Neutrophil (primary cell): Measurements from ENCODE around the gene PABPC1L.

ENCODE experiments used
- H3K27ac ChIP-seq: fragments of 200-600 bp; sonication (generic); 2 replicates; pipeline ENCODE4 v1.5.1; 2016; ENCODE audit warnings: mild to moderate bottlenecking, moderate library complexity
- H3K27me3 ChIP-seq: fragments of 200-600 bp; sonication (generic); 2 replicates; pipeline ENCODE4 v1.6.0; 2016; ENCODE audit warnings: mild to moderate bottlenecking
- H3K36me3 ChIP-seq: fragments of 200-600 bp; sonication (generic); 2 replicates; pipeline ENCODE4 v1.5.1; 2017
- H3K4me1 ChIP-seq, 2 experiments: fragments of 200-600 bp in 1 of 2; sonication (generic) in 1 of 2; 1 replicate in 1 of 2; 2 replicates in 1 of 2; pipeline versions ENCODE4 v1.5.1 to v1.6.1; 2013 to 2016; ENCODE audit warnings: low read depth in 1 of 2, low read length in 1 of 2, mild to moderate bottlenecking in 1 of 2, moderate library complexity in 1 of 2; ENCODE audit not compliant: control insufficient read depth in 1 of 2, insufficient read depth in 1 of 2
- H3K4me3 ChIP-seq, 2 experiments: fragments of 200-600 bp in 1 of 2; sonication (generic) in 1 of 2; 1 replicate in 1 of 2; 2 replicates in 1 of 2; pipeline ENCODE4 v1.5.1; 2013 to 2016; ENCODE audit warnings: low read depth in 1 of 2, low read length in 1 of 2, mild to moderate bottlenecking in 1 of 2, moderate library complexity in 1 of 2
- H3K9me3 ChIP-seq: fragments of 200-600 bp; sonication (generic); 2 replicates; pipeline ENCODE4 v1.5.1; 2016
- TF ChIP-seq, protein P1 (sequence below): fragments of 200-600 bp; sonication (generic); IDR thresholded peaks from 2 replicates; pipeline ENCODE4 v1.5.1; 2016; ENCODE audit warnings: antibody characterized with exemption

PABPC1L gene

DNA sequence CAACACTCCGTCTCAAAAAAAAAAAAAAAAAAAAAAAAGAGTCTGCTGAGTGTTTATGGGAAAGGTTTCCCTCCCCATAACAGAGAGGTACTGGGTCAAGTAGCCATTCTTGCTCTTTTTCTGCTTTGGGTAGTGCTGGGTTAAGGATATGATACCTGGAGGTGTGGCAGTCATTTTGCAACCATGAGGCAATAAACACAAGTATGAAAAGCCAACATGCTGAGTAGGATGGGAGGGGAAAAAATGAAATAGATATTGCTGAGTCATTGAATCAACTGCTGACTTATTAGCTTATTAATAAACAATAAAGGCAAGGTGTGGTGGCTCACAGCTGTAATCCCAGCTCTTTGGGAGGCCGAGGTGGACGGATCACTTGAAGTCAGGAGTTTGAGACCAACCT lies 52.6 kb downstream of the PABPC1L start:
- TF ChIP-seq, protein P1, sequence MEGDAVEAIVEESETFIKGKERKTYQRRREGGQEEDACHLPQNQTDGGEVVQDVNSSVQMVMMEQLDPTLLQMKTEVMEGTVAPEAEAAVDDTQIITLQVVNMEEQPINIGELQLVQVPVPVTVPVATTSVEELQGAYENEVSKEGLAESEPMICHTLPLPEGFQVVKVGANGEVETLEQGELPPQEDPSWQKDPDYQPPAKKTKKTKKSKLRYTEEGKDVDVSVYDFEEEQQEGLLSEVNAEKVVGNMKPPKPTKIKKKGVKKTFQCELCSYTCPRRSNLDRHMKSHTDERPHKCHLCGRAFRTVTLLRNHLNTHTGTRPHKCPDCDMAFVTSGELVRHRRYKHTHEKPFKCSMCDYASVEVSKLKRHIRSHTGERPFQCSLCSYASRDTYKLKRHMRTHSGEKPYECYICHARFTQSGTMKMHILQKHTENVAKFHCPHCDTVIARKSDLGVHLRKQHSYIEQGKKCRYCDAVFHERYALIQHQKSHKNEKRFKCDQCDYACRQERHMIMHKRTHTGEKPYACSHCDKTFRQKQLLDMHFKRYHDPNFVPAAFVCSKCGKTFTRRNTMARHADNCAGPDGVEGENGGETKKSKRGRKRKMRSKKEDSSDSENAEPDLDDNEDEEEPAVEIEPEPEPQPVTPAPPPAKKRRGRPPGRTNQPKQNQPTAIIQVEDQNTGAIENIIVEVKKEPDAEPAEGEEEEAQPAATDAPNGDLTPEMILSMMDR: no peak
- Histone ChIP-seq H3K36me3 (no peaks in the 10 kb centered on the region), H3K4me1 (peaks cover 36 to 38% of the 10 kb centered on the region in 2 experiments), H3K27me3 (no peaks in the 10 kb centered on the region), H3K4me3 (no peak overlapping the region), H3K27ac (no peak overlapping the region), H3K9me3 (no peaks in the 10 kb centered on the region)

DNA sequence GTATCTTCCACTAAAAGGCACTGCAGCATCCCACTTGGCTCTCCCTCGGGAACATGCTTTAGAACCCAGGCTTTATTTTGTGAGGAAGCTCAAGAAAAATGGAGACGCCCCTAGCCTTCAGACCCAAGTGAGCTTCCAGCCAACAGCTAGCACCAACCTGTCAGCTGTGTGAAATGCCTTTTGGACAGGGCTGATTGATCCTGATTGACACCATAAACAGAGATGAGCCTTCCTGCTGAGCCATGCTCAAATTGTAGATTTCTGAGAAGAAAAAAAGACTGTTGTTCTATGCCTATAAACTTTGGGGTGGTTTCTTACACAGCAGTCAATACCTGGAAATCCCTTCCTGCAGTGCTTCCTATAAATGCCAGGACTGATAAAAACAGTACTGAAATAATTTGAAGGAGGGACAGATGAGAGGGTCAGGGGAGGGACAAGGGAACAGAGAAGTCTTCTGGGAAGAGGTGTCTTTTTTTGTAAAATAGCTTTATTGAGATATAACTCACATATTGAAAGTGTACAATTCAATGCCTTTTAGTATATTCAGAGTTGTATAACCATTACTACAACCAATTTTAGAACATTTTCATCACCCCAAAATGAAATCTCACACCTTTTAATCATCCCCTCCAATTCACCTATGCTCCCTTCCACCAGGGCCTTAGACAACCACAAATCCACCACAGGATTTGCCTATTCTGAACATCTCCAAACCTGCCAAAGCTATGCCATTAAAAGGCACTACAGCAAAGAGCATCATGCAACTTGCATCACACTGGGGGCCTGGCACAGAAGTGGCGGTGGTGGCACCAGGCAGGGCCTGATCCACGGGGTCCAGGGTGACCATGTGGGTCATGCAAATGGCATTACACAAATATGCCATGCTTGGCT lies 53.7 kb downstream of the PABPC1L start:
- H3K4me3 ChIP-seq: no peak overlapping the region
- TF ChIP-seq, protein P1: no peak
- peaks cover 46 to 49% of the 10 kb centered on the region in 2 experiments for H3K4me1 ChIP-seq
- H3K27ac ChIP-seq: no peak overlapping the region
- no peaks in the 10 kb centered on the region for H3K36me3 ChIP-seq
- no peaks in the 10 kb centered on the region for H3K27me3 ChIP-seq
- no peaks in the 10 kb centered on the region for H3K9me3 ChIP-seq

DNA sequence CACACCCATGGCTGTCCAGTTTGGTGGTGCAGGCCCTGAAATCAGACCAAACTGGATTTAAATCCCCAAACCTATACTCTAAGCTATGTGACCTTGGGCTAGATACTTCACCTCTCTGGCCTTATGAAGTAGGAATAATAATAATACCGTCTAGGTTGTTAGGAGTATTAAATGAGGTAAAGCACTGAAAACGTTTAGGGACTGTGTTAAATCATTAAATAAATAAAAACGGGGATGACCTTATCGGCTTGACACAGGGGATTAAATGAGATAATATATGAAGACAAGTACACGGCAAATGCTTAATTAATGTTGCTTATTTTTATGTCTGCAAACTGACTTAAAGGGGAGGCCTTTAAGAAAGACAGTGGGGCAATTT lies 55.8 kb downstream of the PABPC1L start:
- Histone ChIP-seq H3K27ac (peak overlapping the region; percentile 97), H3K36me3 (no peaks in the 10 kb centered on the region), H3K9me3 (no peaks in the 10 kb centered on the region), H3K27me3 (no peaks in the 10 kb centered on the region), H3K4me1 (peaks cover 49 to 54% of the 10 kb centered on the region in 2 experiments), H3K4me3 (peak overlapping the region; percentile 82 to 87)
- TF ChIP-seq, protein P1: no peak

DNA sequence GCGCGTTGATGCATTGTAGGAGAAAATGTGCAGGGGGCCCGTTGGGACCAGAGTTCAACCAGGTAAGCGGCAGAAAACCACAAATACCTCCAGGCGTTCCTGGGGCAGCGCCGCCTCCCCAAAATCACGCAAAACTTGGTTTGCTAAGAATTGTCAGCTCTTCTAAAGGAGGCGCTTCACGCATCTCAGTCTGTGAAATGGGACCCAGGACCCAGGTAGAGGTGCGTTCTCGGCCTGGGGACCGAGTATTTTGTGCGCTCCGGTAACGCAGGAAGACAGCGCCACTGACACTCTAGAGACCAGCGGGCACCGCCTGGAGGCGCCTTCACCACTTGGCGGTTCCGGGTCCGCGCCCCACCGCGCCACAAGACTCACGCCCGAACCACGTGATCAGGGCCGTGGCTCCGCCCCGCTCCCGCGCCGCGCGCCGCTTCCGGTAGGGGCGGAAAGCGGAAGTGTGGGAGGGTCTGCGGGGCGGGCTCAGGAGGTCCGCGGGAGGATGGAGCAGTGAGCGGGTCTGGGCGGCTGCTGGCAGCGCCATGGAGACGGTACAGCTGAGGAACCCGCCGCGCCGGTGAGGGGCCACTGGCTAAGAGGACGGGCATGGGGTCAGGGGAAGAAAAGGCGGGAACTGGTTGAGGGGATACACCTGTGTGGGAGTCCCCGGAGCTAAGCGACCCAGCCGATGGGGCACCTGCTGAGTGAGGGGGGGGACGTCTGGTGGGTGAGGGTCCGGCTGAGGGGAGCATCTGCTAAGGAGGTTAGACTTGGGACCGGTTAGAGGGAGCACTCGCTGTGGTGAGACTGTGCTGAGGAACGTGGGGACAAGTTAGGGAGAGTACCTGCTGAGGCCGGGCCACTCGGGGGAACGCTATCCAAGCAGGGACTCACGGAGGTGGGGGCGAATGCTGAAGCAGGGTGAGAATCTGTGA lies 56.4 kb downstream of the PABPC1L start, which contains the start of gene STK4:
TSS of gene STK4 (plus strand) at position 483 of the 932 bp plus-strand sequence. CDS start at position 540, 57 bp downstream.
- Histone ChIP-seq H3K27me3 (no peaks in the 10 kb centered on the region), H3K4me1 (peaks cover 52 to 59% of the 10 kb centered on the region in 2 experiments), H3K9me3 (no peaks in the 10 kb centered on the region), H3K4me3 (peak within 1 kb of the TSS; percentile 82 to 87), H3K27ac (peak within 1 kb of the TSS; percentile 97), H3K36me3 (no peaks in the 10 kb centered on the region)
- TF ChIP-seq, protein P1: peak; percentile 93

DNA sequence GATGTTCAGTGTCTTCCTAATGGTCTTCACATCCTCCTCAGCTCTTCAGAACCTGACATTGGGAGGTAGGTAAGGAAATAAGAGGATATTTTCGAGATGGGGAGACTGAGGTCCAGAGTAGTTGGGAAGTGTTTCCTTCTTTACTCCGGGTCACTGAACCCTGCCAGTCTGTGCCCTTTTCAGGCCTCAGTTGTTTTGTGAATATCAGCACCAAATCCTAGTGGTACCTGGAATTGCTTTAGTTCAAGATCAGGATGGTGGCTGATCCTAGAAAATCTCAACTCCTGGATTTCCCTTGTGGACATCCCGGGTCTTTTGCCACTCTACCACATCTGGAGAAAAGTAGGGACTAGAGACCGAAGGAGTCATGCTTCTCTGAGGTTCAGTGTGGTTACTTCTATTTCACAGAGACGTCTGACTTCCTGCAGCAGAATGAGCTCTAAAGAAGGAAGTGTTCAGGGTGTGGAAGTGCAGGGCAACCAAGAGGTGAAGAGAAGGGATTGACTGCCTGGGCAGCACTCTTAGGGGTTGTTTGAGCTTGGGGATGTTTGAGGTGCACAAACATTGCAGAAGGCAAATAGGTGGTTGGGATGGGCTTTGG lies 57.4 kb downstream of the PABPC1L start:
- peaks cover 62 to 67% of the 10 kb centered on the region in 2 experiments for H3K4me1 ChIP-seq
- no peaks in the 10 kb centered on the region for H3K27me3 ChIP-seq
- H3K9me3 ChIP-seq: no peaks in the 10 kb centered on the region
- H3K36me3 ChIP-seq: peaks cover 5% of the 10 kb centered on the region
- peak overlapping the region; percentile 82 to 87 for H3K4me3 ChIP-seq
- TF ChIP-seq, protein P1: peak; percentile 77
- peak overlapping the region; percentile 97 for H3K27ac ChIP-seq
